HG02981 (cell line): ENCODE data around the gene ZNF777.
A peak's percentile ranks its signal among the peaks of the same experiment; 100 is the strongest.

Experiments used
- ATAC-seq: cut with Tn5 transposase; IDR thresholded peaks from one replicate; pipeline ENCODE4 v1.9.1; 2021; ENCODE audit warnings: mild to moderate bottlenecking, moderate library complexity; ENCODE audit not compliant: unreplicated experiment

ZNF777 gene

GRCh38 chr7:149477494-149478443, 16.9 kb upstream of the ZNF777 start:
- no peak for ATAC-seq

- no peak for ATAC-seq
These were observed 15.9 kb upstream of the ZNF777 start for GRCh38 chr7:149476791-149477190.

GRCh38 chr7:149475121-149476045, 14.5 kb upstream of the ZNF777 start:
- ATAC-seq, result no peak

- ATAC-seq, result no peak
These were observed 13.7 kb upstream of the ZNF777 start for GRCh38 chr7:149474309-149475120.

- no peak for ATAC-seq
These were observed 12.4 kb upstream of the ZNF777 start for GRCh38 chr7:149473251-149473650.

- ATAC-seq, result no peak
These were observed 10.6 kb upstream of the ZNF777 start for GRCh38 chr7:149471289-149471953.

- no peak for ATAC-seq
These were observed 8.9 kb upstream of the ZNF777 start for GRCh38 chr7:149469806-149470205.

- ATAC-seq, result no peak
These were observed 7.3 kb upstream of the ZNF777 start for GRCh38 chr7:149468208-149468607.

GRCh38 chr7:149467321-149467859, 6.5 kb upstream of the ZNF777 start:
- ATAC-seq, result no peak

GRCh38 chr7:149466364-149466763, 5.5 kb upstream of the ZNF777 start:
- ATAC-seq, result no peak

GRCh38 chr7:149463500-149464161, 2.8 kb upstream of the ZNF777 start:
- ATAC-seq, result no peak

GRCh38 chr7:149462101-149462520, 1.2 kb upstream of the ZNF777 start:
- ATAC-seq, result no peak

- peak; percentile 33 for ATAC-seq
These were observed 1.1 kb downstream of the ZNF777 start for GRCh38 chr7:149459540-149460452.

- no peak for ATAC-seq
These were observed 1.7 kb downstream of the ZNF777 start for GRCh38 chr7:149459201-149459539.

- no peak for ATAC-seq
These were observed 2.6 kb downstream of the ZNF777 start for GRCh38 chr7:149458235-149458634.

- ATAC-seq, result no peak
These were observed 3.1 kb downstream of the ZNF777 start for GRCh38 chr7:149457766-149458165.

GRCh38 chr7:149456506-149457421, 4.1 kb downstream of the ZNF777 start:
- ATAC-seq, result no peak
